GM19372 (cell line): ENCODE results near the gene NOX5.
"Not testable (repeated sequence)": the region's sequence is repeated elsewhere in the genome, so short reads cannot be mapped to it uniquely, and the experiment has no call there.

ENCODE experiments used
- ATAC-seq: cut with Tn5 transposase; IDR thresholded peaks from one replicate; pipeline ENCODE4 v1.9.1; 2021; ENCODE audit warnings: mild to moderate bottlenecking, low read depth, moderate library complexity; ENCODE audit not compliant: unreplicated experiment

Gene NOX5

GRCh38 chr15:69046781-69047180 is 32.3 kb downstream of the NOX5 start:
- ATAC-seq, result no peak

DNA sequence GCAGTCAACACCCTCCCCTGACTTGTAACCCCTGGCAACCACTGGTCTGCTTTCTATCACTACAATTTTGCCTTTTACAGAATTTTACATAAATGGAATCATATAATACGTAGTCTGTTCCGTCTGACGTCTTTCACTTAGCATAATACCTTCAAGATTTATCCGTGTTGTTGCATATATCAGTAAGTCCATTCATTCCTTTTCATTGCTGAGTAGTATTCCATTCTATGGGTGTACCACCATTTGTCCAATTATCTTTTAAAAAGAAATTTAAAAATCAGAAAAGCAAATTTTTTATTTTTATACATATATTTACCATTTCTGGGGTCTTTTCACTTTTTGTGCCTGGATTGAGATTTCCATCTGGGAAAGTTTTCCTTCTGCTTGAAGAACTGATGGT is 35.5 kb downstream of the NOX5 start:
- ATAC-seq, result no peak

DNA sequence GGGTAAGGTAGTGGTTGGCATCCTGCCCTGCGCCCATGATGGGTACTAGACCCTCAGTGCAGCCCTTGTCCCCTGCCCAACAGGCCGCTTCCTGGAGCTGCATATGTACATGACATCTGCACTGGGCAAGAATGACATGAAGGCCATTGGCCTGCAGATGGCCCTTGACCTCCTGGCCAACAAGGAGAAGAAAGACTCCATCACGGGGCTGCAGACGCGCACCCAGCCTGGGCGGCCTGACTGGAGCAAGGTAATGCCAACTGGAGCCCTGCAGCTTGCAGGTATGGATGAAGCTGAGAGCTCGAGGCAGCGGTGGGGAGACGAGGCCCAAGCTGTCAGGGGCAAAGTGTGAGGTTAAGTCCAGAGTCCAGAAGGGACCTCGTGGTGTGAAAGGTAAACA is 40.8 kb downstream of the NOX5 start:
- ATAC-seq, result no peak

DNA sequence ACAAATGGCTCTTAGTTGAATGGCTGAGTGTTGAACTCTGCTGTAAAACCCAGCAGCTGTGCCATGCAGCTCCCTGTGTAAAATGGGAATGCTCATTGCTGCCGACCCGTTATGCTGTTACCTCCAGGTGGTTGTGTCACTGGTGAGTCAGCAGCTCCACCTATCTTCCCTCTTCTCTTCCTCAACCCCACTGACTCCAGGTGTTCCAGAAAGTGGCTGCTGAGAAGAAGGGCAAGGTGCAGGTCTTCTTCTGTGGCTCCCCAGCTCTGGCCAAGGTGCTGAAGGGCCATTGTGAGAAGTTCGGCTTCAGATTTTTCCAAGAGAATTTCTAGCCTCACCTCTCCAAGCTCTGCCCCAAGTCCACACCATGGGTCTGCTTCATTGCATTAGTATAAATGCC is 41.9 kb downstream of the NOX5 start:
- no peak for ATAC-seq

- no peak for ATAC-seq
These were observed 44.5 kb downstream of the NOX5 start for GRCh38 chr15:69058830-69059556.

DNA sequence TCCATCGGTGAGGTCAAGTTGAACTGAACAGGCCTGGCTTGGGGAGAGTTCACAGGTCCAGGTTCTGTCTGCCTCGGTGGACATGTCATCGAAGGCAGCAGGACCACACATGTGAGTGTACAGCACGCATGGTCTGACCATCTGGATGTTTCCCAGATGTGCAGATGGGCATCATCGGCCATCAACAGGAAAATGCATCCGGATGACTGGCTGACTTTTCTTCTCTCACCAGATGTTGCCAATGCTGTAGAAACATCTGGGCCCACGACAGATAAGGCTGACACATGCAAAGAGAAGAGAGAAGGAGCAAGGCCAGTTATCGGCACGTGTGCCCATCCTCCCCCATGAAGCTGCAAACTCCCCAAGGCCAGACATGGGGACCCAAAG is 45.1 kb downstream of the NOX5 start:
- ATAC-seq, result no peak

DNA sequence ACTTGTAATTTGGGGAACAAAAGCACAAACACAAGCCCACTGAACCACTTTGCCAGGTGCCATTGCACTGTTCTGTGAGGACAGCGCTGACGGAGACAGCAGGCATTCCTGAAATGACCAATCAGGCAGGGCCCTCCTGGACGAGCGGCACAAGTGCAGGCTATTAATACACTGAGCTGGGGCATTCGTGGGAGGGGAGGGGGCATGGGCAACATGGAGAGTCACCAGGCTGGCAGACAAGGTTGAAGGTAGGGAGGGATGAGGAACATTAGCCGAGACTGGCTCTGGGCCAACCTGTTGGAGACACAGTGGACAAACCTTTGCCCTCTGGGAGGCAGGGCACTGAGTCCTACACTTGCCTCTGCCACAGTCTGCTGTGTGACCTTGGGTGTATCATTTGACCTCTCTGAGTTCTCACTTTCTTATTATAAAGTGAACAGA is 45.6 kb downstream of the NOX5 start:
- ATAC-seq, result no peak

DNA sequence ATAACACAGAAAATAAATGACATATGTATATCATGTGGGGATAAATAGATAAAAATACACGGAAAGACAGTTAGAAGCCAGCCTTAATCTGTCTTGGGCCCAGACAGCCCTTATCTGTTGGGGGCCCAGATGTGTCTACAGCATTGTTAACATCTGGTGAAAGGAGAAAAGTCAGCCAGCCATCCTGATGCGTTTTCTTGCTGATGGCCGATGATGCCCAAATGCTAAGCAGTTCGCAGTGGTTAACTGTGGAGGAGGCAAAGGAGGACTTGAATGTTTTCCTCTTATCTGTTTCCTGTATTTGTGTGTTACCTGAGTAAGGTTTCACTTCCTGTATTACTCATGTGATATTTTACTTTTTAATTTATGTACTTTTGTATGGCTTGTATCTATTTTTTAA is 46.2 kb downstream of the NOX5 start:
- no peak for ATAC-seq

DNA sequence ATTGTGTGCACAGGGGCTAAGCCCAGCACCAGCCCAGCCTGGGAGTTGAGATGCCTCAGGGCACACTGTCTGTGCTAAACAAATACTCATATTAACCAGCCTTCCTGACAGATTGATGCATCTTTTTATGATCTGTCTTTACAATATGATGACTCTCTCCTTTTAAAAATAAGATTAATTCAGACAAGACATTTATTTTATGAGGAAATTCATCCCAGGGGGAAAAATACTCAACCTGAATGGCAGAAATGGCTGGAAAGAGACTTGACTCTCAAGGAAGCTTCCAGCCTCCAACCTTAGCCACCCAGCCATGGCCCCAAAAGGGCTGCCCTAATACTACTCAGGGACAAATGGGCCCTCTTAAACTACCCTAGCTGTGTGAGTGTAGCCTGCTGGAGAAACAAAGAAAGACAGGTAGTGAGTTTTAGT is 46.9 kb downstream of the NOX5 start:
- ATAC-seq, result no peak

DNA sequence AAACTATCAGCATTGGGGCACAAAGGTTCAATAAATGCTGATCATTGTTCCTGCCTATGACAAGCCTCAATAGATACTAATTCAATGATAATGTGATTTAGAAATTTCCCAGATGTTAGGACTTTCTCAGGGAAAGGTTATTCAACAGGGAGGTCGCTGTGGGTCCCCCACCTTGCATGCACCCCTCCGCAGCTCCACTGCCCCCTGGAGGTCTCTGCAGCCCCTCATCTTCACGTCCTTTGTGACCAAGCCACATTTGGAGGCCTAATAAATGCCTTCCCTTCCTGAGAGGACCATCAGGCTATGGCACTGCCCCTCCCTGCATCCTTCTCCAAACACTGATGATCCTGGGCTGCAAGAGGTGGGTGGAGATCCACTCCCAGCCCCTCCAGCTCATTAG is 50.2 kb downstream of the NOX5 start:
- ATAC-seq, result no peak

DNA sequence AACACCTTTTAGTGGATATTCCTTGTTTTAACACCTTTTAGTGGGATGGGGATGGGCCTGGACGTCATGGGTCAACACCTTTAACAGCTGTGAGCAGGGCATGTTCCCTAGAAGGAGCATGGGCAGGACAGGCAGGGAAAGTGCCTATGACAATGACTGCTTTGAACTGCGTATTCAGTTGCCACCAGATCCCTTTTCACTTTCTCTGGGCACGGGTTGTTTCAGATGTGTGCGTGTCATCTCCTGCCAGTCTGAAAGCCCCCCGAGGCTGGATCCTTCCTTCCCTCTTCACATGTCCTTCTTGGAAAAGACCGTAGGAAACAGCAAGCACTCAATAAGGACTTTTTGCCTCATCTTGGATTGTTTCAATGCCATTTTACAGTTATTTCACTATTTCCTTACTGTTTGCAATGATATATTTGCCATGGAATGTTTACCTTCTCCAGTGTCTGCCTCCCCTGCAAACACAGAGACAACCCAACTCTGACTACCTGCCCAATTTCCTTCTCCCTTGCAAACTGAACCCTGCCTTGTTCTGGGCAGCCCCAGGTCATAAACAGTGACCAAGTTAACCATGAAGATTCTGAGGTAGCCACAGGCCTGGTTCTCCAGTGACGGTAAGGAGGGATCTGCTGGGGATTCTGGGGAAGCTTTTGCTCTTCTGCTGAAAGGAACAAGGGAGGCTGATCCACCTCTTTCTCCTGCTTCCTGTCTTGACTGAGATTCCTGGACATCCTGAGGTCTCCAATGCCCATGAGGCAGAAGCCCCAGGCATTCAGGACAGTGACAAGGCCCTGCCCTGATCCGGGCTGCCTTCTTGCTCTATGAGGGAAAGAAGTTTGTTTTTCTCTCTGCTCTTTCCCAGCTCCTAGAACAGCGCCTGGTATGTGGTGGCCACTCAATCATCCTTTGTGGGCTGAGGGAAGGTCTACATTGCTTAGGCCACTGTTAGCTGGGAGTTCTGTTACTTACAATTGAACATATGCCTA is 51.8 kb downstream of the NOX5 start:
- ATAC-seq, result no peak

DNA sequence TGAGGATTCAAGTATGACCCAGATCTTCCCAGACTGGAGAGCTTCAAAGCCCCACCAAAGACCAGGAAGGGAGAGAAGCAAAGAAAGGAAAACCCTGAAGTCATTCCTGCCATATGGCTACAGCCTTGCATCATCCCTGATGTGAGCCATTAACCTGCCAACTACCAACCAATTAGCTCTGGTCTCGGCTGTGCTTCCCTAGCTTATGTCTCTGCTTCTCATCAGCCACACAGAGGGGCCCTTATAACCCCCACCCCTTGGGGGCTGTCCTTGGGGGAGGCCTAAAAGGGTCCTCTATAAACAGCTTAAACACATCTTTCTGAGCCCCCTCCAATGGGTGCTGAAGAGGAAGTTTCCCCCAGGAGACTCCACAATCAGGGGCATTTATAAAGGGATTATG is 52.8 kb downstream of the NOX5 start:
- no peak for ATAC-seq

GRCh38 chr15:69068157-69068556 is 53.7 kb downstream of the NOX5 start:
- no peak for ATAC-seq

- ATAC-seq, result not testable (repeated sequence)
These were observed 54.8 kb downstream of the NOX5 start for GRCh38 chr15:69069290-69069689.

DNA sequence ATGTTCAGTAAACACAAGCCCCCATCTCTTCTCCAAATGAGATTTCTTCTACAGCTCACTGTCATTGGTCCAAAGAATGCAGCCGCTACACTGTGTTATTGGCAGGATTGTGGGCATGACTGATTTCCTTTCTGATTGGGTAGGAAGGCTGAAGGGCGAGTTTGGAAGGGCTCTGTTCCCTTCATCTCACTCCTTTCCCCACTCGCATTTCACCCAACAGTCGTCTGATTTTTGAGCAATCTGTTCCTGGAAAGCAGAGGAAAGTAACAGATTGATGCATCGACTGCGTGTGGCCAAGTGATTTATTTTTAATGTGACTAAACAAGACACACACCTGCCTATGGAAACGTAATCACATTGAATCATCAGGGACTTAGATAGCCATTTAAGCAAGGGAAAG is 55.5 kb downstream of the NOX5 start:
- no peak for ATAC-seq

DNA sequence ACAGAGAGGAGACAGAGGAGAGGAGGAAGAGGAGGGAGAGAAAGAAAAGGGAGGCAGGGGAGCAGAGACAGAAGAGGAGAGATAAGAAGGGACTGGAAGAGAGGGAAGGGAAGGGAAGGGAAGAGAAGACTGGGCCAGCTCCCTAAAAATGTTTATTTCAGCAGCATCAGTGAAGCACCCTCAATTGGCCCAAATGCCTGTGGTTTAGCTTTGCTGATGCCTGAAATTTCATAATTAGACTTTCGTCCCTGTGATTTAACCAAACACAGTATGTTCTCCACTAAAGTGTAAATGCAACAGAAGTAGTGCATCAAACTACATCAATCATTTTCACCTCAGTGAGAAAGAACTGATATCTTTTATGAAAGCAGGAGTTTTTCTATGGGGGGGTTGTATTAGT is 55.9 kb downstream of the NOX5 start:
- ATAC-seq, result no peak

DNA sequence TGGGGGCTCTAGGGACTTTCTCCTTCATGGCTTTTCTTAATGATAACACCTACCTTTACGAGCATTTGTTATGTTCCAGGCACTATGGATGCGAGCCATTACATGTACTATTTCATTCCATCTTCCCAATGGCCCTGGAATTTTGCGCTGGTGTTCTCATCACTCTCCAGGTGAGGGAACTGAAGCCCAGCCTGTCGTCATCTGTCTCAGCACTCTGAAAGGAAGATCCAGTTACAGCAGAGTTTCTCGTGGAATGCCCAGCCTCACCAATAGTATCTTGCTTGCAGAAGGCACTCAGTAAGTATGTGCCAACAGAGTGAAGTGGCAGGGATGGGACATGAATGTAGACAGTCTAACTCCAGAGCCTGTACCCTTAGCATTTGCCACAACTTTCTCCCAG is 56.8 kb downstream of the NOX5 start:
- no peak for ATAC-seq

DNA sequence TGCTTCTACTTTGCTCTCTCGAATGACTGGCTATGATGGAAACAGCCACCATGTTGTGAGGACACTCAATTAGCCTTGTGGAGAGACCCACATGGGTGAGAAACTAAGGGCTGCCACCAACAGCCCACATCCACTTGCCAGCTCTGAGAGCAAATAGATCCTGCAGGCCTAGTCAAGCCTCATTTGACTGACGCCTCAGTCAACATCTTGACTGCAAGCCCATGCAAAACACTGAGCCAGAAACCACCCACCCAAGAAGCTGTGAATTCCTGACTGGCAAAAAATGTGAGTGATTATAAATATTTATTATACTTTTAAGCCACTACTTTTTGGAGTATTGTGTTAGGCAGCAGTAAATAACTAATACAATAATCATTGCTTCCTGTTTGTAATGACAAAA is 58.4 kb downstream of the NOX5 start:
- no peak for ATAC-seq

DNA sequence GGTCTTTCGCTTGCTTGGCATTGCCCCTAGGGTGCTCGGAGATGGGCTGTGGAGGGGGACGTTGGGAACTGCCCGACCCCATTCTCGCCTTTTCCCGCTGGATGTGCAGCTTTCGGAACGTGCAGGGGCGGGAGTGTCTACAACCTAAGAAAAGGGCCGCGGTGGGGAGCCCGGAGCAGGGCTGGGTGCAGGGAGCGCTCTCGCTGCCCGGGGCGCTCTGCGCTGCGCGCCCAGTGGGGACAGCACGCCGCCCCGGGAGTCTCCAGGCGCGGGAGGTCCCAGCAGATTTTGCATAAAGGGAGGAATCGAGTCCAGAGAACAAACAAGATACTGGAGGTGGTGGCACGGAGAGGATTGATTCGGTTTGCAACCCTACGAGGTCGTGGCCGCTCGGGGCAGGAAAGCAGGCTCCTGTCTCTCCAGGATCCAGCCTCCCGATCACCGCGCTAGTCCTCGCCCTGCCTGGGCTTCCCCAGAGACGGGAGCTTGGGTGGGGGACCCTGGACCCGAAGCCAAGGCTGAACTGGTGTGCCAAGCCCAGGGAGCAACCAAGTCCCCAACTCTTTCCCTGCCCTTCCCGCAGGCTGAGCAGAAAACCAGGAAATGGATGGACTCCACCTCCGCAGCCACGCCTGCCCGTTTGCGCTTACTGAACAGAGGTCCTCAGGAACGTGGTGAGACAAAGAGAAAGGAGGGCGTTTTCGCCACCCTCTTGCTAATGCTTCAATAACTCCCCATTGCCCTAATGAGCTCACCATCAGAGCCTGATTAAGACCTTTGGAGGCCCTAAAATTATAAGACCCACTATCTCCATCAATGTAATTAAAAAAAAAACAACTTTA is 59.7 kb downstream of the NOX5 start:
- no peak for ATAC-seq

- ATAC-seq, result no peak
These were observed 60.3 kb downstream of the NOX5 start for GRCh38 chr15:69074843-69075224.

DNA sequence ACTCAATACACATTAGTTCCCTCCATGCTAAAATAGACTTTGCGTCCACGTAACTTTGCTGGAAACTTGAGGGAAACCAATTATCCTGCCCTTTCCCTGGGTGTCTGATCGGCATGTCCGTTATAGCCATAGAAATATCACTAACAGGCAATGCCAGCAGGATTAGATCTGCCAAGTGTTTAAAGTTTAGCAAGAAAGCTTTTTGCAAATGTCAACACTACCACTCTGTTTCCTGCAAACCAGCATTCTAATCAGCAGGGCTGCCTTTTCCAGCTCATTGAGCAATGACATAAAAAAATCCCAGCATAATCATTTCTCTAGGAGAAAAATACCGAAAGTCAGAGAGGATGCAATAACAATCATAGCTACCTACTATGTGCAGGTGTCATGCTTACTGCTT is 60.9 kb downstream of the NOX5 start:
- ATAC-seq, result no peak
